ENCODE results near the gene CHD1L.

The CHD1L gene

GRCh38 chr1:147341246-147341645 lies 98.8 kb downstream of the CHD1L start:
- Mint-ChIP-seq H3K4me3 (no peak overlapping the region), H3K27ac (no peak overlapping the region), H3K27me3 (ENCODE audit: low read depth) (peaks cover 9% of the 10 kb centered on the region), H3K36me3 (ENCODE audit: low read depth) (no peaks in the 10 kb centered on the region), H3K4me1 (peaks cover 6% of the 10 kb centered on the region), H3K9me3 (peaks cover 18% of the 10 kb centered on the region)
- TF ChIP-seq CTCF (IDR thresholded peaks at IDR 0.05; ENCODE audit: unreplicated experiment in 3 of 3): no peak
